Urinary bladder (tissue), 4 donors: ENCODE data around the gene GLRX3. TPM values are rescaled to one million over a fixed set of nuclear protein-coding genes. Genes with fewer than 3 reads are reported as not detected.
"Not testable (repeated sequence)": the region's sequence is repeated elsewhere in the genome, so short reads cannot be mapped to it uniquely, and the experiment has no call there.

Experiments
- DNase-seq: peaks from one replicate; pipeline ENCODE4 v3.0.0-alpha.2; 2015; ENCODE audit errors: extremely low spot score
- H3K27ac ChIP-seq: one replicate; pipeline ENCODE4 v1.5.1; 2013; ENCODE audit warnings: low read depth, mild to moderate bottlenecking, moderate library complexity
- H3K36me3 ChIP-seq: one replicate; pipeline ENCODE4 v1.6.1; 2013; ENCODE audit warnings: mild to moderate bottlenecking, moderate library complexity; ENCODE audit not compliant: insufficient read depth
- H3K4me1 ChIP-seq: one replicate; pipeline ENCODE4 v1.6.1; 2013; ENCODE audit warnings: mild to moderate bottlenecking, moderate library complexity; ENCODE audit not compliant: insufficient read depth
- H3K4me3 ChIP-seq: one replicate; pipeline ENCODE4 v1.5.1; 2013; ENCODE audit warnings: low read depth, low read length
- WGBS: extraction: QIAGEN DNeasy Blood & Tissue Kit; methylation state at CpG from one replicate; pipeline ENCODE4 v1.1.7; 2013; 5-methylcytosine and 5-hydroxymethylcytosine counted together
- polyA plus RNA-seq: library from polyadenylated mRNA; stranded (reverse); fragments of 200-250 nt; gene quantifications from one replicate; pipeline ENCODE4 v1.2.3, GENCODE V29; 2013
- total RNA-seq: library from RNA; depleted of rRNA; stranded (reverse); fragments of >200 nt; gene quantifications from one replicate; pipeline ENCODE4 v1.2.3, GENCODE V29; 2014
- donor health status: healthy with polysubstance abuse.
- donor health status: healthy.

GLRX3 gene
- total and polyA plus RNA-seq, 2 donors = 51.0 to 64.1 TPM

- no peak for DNase-seq
- H3K4me3 ChIP-seq = no peak overlapping the region
- WGBS = 93% methylated on average over 15 of the region's 15 CpGs
These were observed 60.6 kb downstream of the GLRX3 start for GRCh38 chr10:130196511-130197487.

GRCh38 chr10:130198651-130199050, 62.5 kb downstream of the GLRX3 start:
- no peaks in the 10 kb centered on the region for H3K4me1 ChIP-seq
- no peak for DNase-seq
- H3K27ac ChIP-seq = no peak overlapping the region
- no peaks in the 10 kb centered on the region for H3K36me3 ChIP-seq
- WGBS = 57% methylated on average over 6 of the region's 6 CpGs
- no peak overlapping the region for H3K4me3 ChIP-seq

More at GRCh38 chr10:130196511-130197487, 60.6 kb downstream of the GLRX3 start:
- Histone ChIP-seq H3K4me1 (no peaks in the 10 kb centered on the region), H3K27ac (no peak overlapping the region), H3K36me3 (no peaks in the 10 kb centered on the region)

- DNase-seq = no peak
- Histone ChIP-seq H3K4me1 (no peaks in the 10 kb centered on the region), H3K4me3 (no peak overlapping the region), H3K36me3 (no peaks in the 10 kb centered on the region), H3K27ac (no peak overlapping the region)
- 74% methylated on average over 26 of the region's 26 CpGs for WGBS
These were observed 64.2 kb downstream of the GLRX3 start for GRCh38 chr10:130200179-130201042.

GRCh38 chr10:130201043-130201380, 64.8 kb downstream of the GLRX3 start:
- 88% methylated on average over 8 of the region's 8 CpGs for WGBS
- Histone ChIP-seq H3K4me3 (no peak overlapping the region), H3K4me1 (no peaks in the 10 kb centered on the region), H3K36me3 (no peaks in the 10 kb centered on the region), H3K27ac (no peak overlapping the region)
- DNase-seq = no peak

GRCh38 chr10:130202150-130202549, 66.0 kb downstream of the GLRX3 start:
- 35% methylated on average over 4 of the region's 4 CpGs for WGBS
- not testable (repeated sequence) for DNase-seq, H3K27ac ChIP-seq, H3K36me3 ChIP-seq, H3K4me1 ChIP-seq, H3K4me3 ChIP-seq

GRCh38 chr10:130202984-130203621, 66.9 kb downstream of the GLRX3 start:
- H3K4me3 ChIP-seq = no peak overlapping the region
- H3K27ac ChIP-seq = no peak overlapping the region
- WGBS = 88% methylated on average over 29 of the region's 29 CpGs
- DNase-seq = no peak
- no peaks in the 10 kb centered on the region for H3K36me3 ChIP-seq
- H3K4me1 ChIP-seq = no peaks in the 10 kb centered on the region

GRCh38 chr10:130203626-130204025, 67.4 kb downstream of the GLRX3 start:
- Histone ChIP-seq H3K27ac (no peak overlapping the region), H3K4me1 (no peaks in the 10 kb centered on the region), H3K4me3 (no peak overlapping the region), H3K36me3 (no peaks in the 10 kb centered on the region)
- 69% methylated on average over 18 of the region's 18 CpGs for WGBS
- no peak for DNase-seq

- DNase-seq = no peak
- no peak overlapping the region for H3K27ac ChIP-seq
- 77% methylated on average over 14 of the region's 14 CpGs for WGBS
- no peaks in the 10 kb centered on the region for H3K4me1 ChIP-seq
- no peak overlapping the region for H3K4me3 ChIP-seq
- no peaks in the 10 kb centered on the region for H3K36me3 ChIP-seq
These were observed 70.1 kb downstream of the GLRX3 start for GRCh38 chr10:130206216-130206737.

GRCh38 chr10:130207205-130207604, 71.0 kb downstream of the GLRX3 start:
- Histone ChIP-seq H3K27ac (no peak overlapping the region), H3K4me3 (no peak overlapping the region), H3K36me3 (no peaks in the 10 kb centered on the region), H3K4me1 (no peaks in the 10 kb centered on the region)
- WGBS = 77% methylated on average over 3 of the region's 3 CpGs
- no peak for DNase-seq

- WGBS = 55% methylated on average over 3 of the region's 3 CpGs
- Histone ChIP-seq H3K4me1 (no peaks in the 10 kb centered on the region), H3K4me3 (no peak overlapping the region), H3K27ac (no peak overlapping the region), H3K36me3 (no peaks in the 10 kb centered on the region)
- no peak for DNase-seq
These were observed 72.6 kb downstream of the GLRX3 start for GRCh38 chr10:130208807-130209206.

- no peak overlapping the region for H3K27ac ChIP-seq
- no peak overlapping the region for H3K4me3 ChIP-seq
- peak; percentile 39 for DNase-seq
- H3K36me3 ChIP-seq = no peaks in the 10 kb centered on the region
- H3K4me1 ChIP-seq = no peaks in the 10 kb centered on the region
- WGBS = 27% methylated on average over 4 of the region's 4 CpGs
These were observed 76.6 kb downstream of the GLRX3 start for GRCh38 chr10:130212746-130213145.

GRCh38 chr10:130213286-130214080, 77.3 kb downstream of the GLRX3 start:
- Histone ChIP-seq H3K36me3 (no peaks in the 10 kb centered on the region), H3K27ac (no peak overlapping the region), H3K4me1 (no peaks in the 10 kb centered on the region), H3K4me3 (no peak overlapping the region)
- no peak for DNase-seq
- WGBS = 81% methylated on average over 51 of the region's 51 CpGs

GRCh38 chr10:130214431-130214830, 78.2 kb downstream of the GLRX3 start:
- H3K36me3 ChIP-seq = no peaks in the 10 kb centered on the region
- no peaks in the 10 kb centered on the region for H3K4me1 ChIP-seq
- no peak for DNase-seq
- no peak overlapping the region for H3K4me3 ChIP-seq
- H3K27ac ChIP-seq = no peak overlapping the region
- 95% methylated on average over 7 of the region's 7 CpGs for WGBS
